GM12865 (cell line): ENCODE data around the gene ATXN2.

ENCODE experiments used
- DNase-seq: peaks from one replicate; pipeline ENCODE4 v3.0.0; 2010; ENCODE audit warnings: low read depth
- H3K4me3 ChIP-seq: 2 replicates; pipeline ENCODE4 v1.5.1; 2011; ENCODE audit warnings: mild to moderate bottlenecking, low read depth, low read length, control low read depth
- TF ChIP-seq, protein P1 (sequence below): IDR thresholded peaks from 2 replicates; pipeline ENCODE4 v1.5.1; 2011; ENCODE audit warnings: low read length, control low read depth, low read depth, inconsistent platforms; ENCODE audit not compliant: insufficient read depth; ENCODE audit errors: missing control alignments

The ATXN2 gene, protein sequence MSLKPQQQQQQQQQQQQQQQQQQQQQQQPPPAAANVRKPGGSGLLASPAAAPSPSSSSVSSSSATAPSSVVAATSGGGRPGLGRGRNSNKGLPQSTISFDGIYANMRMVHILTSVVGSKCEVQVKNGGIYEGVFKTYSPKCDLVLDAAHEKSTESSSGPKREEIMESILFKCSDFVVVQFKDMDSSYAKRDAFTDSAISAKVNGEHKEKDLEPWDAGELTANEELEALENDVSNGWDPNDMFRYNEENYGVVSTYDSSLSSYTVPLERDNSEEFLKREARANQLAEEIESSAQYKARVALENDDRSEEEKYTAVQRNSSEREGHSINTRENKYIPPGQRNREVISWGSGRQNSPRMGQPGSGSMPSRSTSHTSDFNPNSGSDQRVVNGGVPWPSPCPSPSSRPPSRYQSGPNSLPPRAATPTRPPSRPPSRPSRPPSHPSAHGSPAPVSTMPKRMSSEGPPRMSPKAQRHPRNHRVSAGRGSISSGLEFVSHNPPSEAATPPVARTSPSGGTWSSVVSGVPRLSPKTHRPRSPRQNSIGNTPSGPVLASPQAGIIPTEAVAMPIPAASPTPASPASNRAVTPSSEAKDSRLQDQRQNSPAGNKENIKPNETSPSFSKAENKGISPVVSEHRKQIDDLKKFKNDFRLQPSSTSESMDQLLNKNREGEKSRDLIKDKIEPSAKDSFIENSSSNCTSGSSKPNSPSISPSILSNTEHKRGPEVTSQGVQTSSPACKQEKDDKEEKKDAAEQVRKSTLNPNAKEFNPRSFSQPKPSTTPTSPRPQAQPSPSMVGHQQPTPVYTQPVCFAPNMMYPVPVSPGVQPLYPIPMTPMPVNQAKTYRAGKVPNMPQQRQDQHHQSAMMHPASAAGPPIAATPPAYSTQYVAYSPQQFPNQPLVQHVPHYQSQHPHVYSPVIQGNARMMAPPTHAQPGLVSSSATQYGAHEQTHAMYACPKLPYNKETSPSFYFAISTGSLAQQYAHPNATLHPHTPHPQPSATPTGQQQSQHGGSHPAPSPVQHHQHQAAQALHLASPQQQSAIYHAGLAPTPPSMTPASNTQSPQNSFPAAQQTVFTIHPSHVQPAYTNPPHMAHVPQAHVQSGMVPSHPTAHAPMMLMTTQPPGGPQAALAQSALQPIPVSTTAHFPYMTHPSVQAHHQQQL

DNA sequence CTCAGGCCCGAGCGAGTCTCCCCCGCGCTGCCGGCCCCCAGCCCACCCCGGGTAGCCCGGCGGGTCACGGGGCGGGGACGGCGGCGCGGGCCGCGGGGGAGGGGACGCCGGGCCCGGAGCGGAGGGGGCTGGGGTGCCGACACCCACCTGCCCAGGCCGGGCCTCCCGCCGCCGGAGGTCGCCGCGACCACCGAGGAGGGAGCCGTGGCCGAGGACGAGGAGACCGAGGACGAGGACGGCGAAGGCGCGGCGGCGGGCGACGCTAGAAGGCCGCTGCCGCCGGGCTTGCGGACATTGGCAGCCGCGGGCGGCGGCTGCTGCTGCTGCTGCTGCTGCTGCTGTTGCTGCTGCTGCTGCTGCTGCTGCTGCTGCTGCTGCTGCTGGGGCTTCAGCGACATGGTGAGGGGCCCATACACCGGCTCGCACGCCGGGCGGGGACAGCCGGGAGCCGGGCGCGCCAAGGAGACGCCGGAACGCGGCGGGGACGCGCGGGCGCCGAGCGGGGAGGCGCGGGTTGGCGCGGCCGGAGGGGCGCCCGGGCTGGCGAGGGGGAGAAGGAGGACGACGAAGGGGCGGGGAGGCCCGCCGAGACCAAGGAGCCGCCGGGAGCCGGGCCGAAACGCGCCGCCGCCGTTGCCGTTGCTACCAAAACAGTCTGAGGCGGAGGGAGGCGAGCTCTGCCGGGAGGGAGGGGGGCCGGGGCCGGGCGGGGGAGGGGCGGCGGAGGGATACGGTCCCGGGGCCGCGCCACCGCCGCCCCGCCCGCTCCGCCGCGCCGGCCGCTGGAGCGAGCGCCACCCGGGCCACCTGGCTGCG lies at the start of gene ATXN2:
Gene ATXN2, minus strand, starts transcription at position 679 of the 816 bp plus-strand sequence. Its CDS starts 281 bp downstream, at position 398.
- H3K4me3 ChIP-seq: peak within 1 kb of the TSS; percentile 95
- DNase-seq: no peak
- TF ChIP-seq, protein P1, sequence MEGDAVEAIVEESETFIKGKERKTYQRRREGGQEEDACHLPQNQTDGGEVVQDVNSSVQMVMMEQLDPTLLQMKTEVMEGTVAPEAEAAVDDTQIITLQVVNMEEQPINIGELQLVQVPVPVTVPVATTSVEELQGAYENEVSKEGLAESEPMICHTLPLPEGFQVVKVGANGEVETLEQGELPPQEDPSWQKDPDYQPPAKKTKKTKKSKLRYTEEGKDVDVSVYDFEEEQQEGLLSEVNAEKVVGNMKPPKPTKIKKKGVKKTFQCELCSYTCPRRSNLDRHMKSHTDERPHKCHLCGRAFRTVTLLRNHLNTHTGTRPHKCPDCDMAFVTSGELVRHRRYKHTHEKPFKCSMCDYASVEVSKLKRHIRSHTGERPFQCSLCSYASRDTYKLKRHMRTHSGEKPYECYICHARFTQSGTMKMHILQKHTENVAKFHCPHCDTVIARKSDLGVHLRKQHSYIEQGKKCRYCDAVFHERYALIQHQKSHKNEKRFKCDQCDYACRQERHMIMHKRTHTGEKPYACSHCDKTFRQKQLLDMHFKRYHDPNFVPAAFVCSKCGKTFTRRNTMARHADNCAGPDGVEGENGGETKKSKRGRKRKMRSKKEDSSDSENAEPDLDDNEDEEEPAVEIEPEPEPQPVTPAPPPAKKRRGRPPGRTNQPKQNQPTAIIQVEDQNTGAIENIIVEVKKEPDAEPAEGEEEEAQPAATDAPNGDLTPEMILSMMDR: no peak

DNA sequence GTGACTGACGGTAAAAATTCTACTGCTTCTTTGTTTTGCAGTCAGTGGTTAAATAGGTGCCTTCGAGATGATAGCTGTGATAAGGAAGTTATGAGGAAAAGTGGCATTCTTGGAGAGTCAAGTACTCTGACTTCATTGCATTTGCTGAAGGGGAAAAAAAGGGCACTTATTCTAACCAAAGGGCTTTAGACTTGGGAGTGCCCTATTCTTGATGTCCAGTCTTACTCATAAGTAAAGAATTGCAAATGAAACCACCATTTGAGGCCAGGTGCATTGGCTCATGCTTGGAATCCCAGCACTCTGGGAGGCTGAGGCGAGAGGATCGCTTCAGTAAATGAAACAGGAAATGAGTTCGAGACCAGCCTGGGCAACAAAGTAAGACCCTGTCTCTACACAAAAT lies 46.3 kb upstream of the ATXN2 start:
- no peak overlapping the region for H3K4me3 ChIP-seq
- DNase-seq: no peak
- TF ChIP-seq, protein P1: no peak

DNA sequence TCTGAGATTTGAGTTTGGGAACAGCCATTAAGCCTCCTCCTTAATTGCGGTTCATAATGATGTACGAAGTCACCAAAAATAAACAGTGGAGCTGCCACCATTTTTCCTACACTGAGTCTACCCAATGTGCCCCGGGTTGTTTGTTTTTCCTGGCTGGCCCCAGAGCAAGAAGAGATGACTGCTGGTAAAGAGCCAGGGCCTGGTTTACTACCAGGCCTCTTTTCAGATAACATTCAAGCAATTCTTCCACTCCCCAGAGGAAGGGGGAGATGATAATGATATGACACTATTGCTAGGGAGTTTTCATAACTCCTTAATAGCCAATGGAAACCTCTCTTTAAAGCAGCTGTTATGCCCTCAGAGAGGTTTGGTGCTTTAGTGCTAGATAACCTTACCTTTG lies 44.3 kb upstream of the ATXN2 start:
- no peak overlapping the region for H3K4me3 ChIP-seq
- TF ChIP-seq, protein P1: no peak
- no peak for DNase-seq

DNA sequence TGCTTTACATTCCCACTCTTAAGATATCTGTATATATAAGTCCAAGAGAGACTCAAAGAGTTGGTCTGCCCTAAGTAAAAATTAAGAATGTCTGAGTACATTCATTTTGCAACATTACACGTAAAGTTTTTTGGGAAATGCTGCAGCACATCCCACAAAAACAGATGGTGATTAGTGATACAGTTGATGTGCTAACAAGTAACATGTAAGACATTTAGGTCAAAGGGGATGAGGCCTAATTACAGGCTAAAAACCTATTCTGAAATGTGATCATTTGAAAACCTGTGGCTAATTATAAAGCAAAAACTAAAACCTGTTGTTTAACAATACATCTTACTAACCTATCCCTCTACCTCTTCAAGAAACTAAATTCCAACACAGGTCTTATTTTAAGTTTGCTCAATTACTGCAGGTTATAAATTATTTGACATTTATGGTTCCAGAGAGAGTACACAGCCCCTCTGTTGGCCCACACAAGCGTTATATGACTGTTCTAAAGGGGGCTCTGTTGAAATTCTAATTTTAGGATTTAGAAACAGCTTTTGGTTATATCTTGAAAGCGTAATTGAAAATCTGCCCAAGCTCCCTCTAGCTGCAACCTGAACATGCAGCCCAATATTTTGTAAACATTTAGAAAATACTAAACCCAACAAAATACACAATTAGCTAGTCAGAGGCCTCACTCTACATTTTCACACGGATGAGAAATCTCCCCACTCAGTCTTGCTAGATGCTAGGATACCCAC lies 43.7 kb upstream of the ATXN2 start:
- TF ChIP-seq, protein P1: no peak
- no peak for DNase-seq

DNA sequence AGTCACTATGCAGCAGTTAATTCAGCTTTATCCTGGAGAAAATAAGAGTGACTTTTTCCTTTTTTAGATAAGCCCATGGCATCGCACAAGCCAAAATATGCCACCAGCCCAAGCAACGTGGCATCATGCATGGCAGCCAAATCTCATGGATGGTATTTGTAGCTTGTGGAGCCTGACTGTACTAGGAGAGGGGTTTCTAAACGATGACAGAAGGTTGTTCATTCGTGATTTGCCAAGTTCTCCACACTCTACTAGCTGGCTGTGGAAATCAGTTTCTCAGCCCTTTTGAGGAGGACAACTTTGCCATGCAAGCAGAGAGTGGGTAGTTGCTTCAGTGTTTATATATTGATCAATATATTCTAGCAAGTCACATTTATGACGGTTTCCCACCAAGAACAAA lies 41.4 kb upstream of the ATXN2 start:
- H3K4me3 ChIP-seq: no peak overlapping the region
- DNase-seq: no peak
- TF ChIP-seq, protein P1: no peak

More for the DNA sequence above, 43.7 kb upstream of the ATXN2 start:
- H3K4me3 ChIP-seq: no peak overlapping the region
